Stimulated activated CD4-positive, alpha-beta T cell treated with anti-CD3 and anti-CD28 coated beads, Interleukin-4, amount 100 ng/mL, for 24 hours (primary cell): Measurements from ENCODE around the gene CACNA1C.

ENCODE experiments used
- DNase-seq: peaks from one replicate; pipeline ENCODE4 v3.0.0-alpha.2; 2020

Gene CACNA1C

DNA sequence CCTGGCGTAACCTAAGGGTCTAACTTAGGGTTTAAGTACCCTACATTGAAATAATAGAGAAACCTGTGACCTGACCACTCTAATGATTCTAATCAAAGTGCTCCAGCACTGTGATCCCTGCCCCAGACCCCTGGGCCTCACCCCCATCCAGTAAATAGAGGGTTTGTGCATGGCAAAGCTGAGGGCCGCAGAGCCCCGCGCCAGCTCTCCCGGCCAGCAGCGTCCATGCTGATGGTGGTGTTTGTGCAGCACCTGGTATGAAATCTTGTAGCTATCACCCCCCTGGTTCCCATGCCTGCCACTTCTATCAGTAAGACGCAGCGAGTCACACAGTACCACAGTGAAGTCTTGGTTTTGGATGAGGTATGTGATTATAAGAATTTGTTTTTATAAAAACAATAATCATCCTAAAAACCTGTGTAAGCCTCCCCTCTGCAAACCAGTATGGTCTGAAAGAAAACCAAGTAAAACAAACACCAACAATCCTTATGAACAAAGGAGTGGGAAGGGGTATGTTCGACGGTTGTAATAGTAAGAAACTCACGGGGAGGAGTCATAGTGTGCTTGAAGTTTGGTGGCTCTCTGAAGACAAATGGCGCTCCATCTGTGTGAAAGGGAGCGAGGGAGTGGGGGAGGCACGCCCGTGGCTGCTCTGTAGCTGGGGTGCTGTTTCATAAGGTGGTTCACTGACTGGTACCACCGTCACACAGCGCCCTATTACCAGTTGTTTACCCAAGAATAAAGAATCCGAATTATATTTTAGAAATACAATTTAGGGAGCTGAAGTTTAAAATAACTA is 156.2 kb downstream of the CACNA1C start:
- no peak for DNase-seq

DNA sequence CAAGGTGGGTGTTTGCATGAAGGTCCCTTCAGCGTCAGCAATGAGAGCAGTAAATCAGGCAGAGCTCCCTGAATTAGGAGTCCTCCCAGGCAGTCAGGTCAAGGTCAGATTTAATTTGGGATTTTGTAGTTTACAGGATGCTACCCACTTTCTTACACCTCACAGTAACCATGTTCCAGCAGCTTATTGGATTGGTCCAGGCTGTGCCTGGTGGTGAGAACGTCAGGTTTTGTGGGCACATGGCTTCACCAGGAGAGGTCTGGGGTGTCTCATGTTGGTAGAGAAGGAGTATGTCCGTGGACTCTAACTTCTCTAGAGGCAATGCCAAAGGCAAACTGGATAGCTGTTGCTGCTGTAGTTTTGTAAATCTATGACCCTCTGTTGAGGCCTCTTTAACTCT is 158.3 kb downstream of the CACNA1C start:
- no peak for DNase-seq

DNA sequence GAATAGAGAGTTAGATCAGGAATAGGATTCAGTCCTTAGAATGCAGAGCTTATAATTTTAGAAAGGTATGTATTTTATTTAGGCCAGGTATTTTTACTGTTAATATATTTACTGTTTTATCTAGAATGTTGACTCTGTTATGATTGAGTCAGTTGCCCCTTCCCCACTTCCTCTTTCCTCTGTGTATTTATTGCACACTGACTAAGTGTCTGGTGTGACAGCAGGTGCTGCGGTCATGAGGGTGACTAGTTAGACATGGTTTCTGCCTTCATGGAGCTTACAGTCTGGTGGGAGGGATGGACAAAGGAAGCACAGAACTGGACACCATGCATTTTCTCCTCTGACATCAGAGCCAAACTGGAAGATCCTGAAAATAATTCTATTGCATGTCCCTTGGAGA is 159.8 kb downstream of the CACNA1C start:
- DNase-seq, result no peak

DNA sequence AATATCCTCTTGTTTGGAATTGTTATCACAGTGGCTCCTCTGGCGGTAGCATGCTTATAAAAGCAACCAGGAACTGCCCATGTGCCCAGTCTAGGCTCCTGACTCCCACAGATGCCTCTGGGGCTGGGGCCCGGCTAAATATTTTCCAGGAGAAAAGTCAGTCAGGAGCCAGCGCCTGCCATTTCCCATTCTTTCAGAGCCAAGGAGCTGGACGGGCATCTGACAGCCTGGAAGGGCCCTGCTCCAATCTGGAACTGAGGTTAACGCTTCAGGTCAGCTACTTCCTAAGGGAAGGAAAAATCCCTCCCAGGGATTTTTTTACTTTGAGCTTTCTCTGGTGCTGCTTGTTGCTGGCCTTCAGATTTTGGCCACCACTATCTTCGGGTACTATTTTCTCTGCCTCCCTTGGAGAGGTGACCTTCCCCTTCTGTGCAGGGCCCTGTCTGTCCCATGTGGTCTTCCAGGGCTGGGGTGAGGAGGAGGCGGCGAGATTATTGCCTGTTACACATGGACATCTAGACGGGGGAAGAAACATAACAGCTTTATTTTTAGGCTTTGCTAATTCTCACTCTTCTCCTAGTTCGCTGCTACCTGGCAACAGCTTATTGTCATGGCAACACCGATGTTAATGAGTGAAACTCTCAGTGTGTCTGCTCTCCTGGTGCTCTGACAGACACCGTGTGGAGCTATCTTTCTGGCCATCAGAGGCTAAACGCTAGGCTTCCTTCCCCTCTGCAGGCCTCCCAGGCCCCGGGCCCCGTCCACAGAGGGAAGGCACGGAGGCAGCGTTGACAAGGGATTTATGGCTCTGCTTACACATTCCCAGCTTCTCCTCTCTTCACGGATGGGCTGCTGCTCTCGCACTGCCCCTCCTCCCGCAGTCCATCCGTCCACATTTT is 160.4 kb downstream of the CACNA1C start:
- DNase-seq, result no peak

DNA sequence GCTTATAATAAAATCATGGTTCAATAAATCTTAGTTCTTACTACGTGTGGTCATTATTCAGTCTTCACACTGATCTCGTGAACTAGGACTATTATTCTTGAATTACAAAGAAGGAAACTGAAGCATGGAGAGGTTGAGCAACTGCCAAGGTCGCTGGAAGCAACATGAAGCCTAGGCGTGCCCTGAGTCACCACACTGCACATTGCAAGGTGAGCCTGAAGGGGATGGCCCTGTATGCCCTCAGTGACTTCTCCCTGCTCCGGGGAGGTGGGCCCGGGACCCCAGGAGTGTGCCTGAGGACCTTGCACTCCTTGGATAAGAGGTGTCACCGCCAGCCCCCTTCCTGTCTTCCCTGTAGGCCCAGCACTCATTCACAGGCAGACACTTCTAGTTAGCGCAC is 161.6 kb downstream of the CACNA1C start:
- no peak for DNase-seq

DNA sequence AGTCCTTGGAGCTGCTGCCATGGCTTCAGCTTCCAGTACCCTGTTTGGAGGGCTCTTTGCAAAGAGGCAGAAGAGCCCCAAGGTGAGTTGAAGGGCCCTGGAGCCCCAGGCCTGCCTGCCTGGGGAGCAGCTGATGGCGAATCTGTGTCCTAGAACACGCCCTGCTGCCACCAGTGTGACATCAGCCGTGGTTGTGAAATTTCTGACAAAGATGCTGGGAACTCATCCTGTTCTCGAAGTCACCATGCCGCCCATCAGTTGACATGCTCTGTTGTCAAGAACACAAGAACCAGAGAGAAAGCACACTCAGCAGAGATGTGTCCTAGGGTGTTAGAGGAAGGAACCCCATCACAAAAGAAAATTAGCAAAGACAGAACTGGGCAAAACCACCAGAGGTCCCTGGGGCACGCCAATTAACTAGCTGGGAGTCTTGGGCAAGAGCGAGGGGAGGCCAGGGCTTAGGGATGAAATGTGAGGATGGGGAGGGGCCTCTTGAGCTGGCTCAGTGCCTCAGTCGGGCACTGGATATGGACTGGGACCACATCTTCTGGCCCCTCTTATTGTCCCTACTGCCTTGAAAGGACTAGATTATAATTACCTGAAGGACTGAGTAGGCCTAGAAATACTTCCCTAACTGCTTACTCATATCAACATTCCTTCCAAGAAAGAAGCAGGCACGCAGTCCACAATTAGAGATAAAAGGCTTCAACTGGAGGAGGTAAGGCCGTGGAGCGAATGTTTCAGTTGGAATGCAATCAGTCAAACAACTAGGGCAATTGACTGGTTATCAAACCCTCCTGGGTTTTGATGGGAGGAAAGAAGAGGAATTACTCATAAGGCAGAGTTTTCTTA is 163.1 kb downstream of the CACNA1C start:
- no peak for DNase-seq

DNA sequence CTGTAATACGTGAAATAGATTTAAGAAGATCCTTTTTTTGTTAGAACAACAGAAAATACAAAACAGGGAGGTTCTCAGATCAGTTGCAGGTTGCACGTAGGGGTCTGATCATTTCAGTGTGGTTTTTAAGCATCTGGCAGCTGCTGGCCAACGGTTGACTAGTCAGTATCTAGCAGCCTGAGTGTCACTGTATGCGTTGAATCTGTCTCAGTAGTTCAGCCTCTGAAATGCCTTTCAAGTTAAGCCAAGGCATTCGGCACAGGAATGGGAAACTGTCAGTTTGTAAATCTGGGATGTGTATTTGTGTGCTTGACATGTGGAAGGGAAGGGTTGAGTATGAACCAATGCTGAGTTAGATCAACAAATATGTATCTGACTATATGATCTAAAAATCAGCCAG is 165.9 kb downstream of the CACNA1C start:
- no peak for DNase-seq

GRCh38 chr12:2221030-2221621 is 168.3 kb downstream of the CACNA1C start:
- no peak for DNase-seq

DNA sequence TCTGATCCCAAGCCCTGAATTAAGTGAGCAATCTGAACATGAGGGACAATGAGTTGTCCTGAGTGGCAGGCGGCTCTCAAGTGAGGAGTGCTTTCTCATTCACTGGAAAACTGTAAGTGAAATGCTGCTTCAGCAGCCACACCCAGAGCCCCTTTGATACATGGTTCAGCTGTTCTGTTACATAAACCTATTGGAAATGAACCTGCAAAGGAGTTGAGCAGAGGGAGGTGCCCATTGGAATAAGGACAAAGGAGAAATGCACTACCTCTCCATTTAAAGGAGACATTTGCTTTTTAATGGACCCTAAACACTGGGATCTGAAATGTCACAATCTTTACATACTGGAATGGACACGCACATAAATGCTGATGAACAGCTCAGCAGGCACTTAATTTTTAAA is 169.9 kb downstream of the CACNA1C start:
- DNase-seq, result no peak

- no peak for DNase-seq
These were observed 172.2 kb downstream of the CACNA1C start for GRCh38 chr12:2224961-2225360.

DNA sequence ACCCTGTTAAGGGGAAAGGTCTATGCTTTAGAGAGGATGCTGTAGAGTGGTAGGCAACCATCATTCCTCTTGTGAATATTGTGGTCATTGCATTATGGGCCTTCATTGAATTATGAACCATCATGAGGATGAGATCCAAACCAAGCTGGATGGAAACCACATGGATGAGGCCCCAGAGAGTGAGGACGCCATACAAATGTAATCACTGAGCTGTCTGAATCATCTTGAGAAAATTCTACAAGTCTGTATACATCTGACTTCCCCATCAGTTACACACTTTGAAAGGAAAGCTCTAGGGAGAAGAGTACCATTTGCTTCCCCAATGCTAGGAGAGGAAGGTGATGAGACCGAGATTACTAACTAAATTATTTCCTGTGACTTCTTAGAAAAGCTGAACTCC is 172.9 kb downstream of the CACNA1C start:
- no peak for DNase-seq

- no peak for DNase-seq
These were observed 173.9 kb downstream of the CACNA1C start for GRCh38 chr12:2226641-2227040.

GRCh38 chr12:2227360-2227759 is 174.6 kb downstream of the CACNA1C start:
- no peak for DNase-seq

DNA sequence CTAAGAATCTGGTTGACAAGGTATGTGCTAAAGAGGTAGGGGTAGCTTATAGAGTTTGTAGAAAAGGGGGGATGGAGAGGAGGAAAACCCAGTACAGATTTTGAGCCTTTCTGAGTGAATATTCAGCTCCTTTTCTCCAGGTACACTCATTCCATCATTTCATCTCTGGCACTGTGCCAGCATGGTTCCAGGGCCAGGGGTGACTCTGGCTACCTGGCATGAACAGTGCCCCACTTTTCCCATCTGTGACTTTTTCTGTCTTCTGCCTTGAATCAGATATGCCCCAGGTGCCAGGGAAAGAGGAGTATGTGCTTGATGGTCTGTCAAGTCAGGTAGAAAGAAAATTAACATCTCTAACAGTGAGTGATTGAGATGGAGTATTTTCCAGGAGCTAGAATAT is 175.7 kb downstream of the CACNA1C start:
- DNase-seq, result no peak

DNA sequence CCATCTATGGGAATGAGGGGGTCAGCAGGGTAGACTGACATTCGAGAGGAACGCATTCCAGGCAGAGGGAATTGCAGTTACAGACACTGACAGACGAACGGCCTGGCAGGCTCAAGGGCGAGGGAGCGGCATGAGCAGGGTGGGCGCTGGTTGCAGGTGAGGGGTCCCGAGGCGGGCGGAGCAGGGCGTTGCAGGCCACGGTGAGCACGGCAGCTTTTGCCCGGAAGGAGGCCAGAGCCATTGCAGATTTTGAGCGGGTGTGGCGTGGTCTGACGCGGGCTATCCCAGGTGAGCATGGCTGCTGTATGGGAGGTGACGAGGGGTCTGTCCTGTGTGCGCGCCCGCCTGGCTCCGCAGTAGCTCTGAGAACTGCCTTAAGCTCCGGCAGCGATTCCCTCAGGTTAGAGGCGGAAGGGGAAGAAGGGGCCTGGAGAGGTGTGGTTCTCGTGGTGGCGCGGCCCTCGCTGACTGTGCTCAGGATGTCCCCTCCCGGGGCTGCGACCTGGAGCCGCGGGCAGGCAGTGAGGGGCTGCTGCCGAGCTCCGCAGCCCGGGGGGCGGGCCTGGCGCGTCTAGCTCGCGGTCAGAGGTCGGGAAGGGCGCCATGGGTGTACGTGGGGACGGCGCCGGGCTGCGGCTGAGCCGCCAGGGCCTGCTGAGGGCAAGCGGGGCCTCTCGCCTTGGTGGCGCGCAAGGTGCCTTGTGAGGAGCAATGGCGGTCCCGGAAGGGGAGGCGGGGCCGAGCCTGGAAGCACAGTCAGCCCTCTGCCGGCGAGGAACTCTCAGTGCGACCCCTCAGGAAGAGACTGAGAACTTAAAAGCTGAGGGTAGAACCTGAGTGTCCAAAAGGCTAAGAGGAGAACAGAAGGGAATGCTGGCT is 177.1 kb downstream of the CACNA1C start:
- no peak for DNase-seq

DNA sequence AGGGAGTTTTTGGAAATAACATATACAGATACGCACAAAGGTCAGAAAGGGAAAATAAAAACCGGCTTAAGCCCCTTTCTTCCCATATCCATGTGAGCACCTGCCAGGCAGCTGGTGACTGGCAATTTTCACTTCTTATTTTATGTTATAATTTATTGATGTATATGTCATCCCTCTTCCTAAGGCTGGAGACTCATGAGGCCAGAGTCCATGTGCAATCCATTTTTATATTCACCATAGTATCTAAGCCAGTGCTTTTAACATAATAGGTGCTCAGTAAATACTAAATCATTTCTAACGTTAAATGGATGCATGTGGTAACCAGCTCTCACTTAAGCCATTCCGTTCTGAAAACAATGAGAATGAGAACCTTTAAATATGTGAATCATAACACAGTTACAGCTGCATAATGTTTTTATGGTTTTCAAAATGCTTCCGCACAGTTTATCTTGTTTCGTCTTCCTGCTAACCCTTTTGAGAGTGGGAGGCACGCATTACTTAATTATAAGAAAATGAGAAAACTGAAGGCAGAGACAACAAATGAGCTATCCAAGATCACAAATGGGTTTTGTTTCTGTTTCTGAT is 178.3 kb downstream of the CACNA1C start:
- no peak for DNase-seq

GRCh38 chr12:2231956-2232355 is 179.2 kb downstream of the CACNA1C start:
- DNase-seq, result no peak

DNA sequence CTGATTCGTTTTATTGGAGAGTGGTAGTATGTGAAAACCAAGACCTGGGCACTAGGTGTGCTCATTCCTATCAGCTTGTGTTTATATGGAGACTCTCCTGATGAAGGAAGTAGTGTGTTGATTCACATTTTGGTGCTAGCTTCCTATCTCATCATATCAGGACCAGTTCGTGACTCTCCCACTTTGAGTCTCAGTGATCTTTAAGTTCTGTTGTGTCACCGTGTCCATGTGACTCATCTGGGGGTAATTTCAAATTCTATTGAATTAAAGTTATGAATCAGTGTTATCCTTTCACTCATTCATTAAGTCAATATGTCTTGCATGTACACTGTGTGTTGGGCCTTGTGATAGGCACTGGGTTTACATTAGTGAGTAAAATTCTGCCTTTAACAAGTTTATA is 180.2 kb downstream of the CACNA1C start:
- DNase-seq, result no peak

DNA sequence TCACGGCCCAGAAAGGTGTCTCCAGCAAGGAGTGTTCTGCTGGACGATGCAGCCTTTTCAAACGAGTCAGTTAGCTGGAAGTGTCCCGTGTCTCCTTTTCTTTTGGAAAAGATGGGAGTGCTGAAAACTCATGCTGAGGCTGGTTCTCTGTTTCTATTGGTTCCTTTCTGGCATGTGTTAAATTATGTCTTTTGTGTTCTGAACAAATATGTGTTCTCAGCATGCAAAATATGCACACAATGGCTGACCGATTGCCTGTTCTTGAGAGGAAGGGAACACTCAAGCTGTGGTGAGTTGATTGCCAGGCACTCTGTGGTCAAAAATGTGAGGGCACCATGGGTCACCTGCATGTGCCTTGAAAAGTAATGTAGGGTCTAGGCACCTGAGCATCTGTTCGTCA is 181.3 kb downstream of the CACNA1C start:
- DNase-seq, result no peak

DNA sequence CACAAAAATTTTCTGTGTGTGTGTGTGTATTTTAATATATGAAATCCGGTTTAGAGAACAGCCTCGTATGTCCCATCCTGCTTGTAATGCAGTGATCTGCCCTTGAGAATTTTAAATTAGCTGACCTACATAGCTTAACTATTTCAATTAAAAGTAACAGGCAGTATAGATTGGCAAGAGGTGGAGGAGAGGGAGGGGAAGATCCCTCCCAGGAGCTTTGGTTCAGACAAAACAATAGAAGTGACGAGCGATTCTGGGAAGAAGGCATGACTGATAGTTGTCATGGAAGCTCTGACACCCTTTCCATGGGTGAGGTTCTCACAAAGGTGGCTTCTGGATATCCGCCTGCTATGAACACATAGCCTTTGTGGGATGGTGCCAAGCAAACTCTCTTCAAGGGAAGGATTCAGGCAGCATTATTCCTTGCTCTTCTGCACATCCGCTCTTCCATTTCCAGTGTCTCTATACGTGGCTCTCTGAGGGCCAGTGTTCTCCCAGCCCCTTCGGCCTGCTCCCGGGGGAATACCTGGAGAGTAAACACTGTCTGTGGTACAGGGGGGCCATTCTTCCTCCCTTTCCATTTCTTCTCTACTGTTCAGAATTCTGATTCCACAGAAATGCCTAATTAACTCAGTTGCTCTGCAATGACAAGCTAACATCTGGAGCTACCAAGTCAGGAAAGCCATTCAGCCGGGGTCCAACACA is 182.0 kb downstream of the CACNA1C start:
- DNase-seq, result no peak
